Sigmoid colon (tissue), 7 donors: ENCODE results near the gene COMMD10. TPM values are rescaled to one million over a fixed set of nuclear protein-coding genes. Genes with fewer than 3 reads are reported as not detected.

Experiments used
- DNase-seq: peaks from one replicate; pipeline ENCODE4 v3.0.0-alpha.2; 2019
- H3K27ac ChIP-seq, 4 donors: fragments of 200-600 bp; sonication (generic); one replicate each; pipeline ENCODE4 v1.5.1; 2016 to 2019; ENCODE audit warnings: mild to moderate bottlenecking in 1 of 4
- H3K27me3 ChIP-seq, 3 donors: fragments of 200-600 bp; sonication (generic); one replicate each; pipeline ENCODE4 v1.5.1; 2019; ENCODE audit warnings: mild to moderate bottlenecking in 1 of 3
- H3K36me3 ChIP-seq, 4 donors: fragments of 200-600 bp; sonication (generic); one replicate each; pipeline ENCODE4 v1.5.1; 2016 to 2019
- H3K4me1 ChIP-seq, 4 donors: fragments of 200-600 bp; sonication (generic); one replicate each; pipeline ENCODE4 v1.5.1; 2017 to 2019
- H3K4me3 ChIP-seq, 4 donors: fragments of 200-600 bp; sonication (generic); one replicate each; pipeline ENCODE4 v1.5.1; 2017 to 2019; ENCODE audit warnings: mild to moderate bottlenecking in 2 of 4, moderate library complexity in 1 of 4
- H3K9me3 ChIP-seq, 4 donors: fragments of 200-600 bp in 3 of 4; sonication (generic) in 3 of 4; one replicate each; pipeline versions ENCODE4 v1.5.1 to v1.6.1; 2013 to 2019
- EP300 ChIP-seq, 4 donors: sonication (generic); formaldehyde crosslinking; IDR thresholded peaks; one replicate each; pipeline ENCODE4 v1.6.1; 2017; ENCODE audit warnings: antibody characterized with exemption in 4 of 4
- POLR2A ChIP-seq, 2 donors: fragments of 450-650 bp; IDR thresholded peaks; one replicate each; pipeline ENCODE4 v1.6.1; 2016; ENCODE audit warnings: antibody characterized with exemption in 2 of 2, mild to moderate bottlenecking in 2 of 2, moderate library complexity in 2 of 2
- POLR2AphosphoS5 ChIP-seq, 4 donors: sonication (generic); formaldehyde crosslinking; IDR thresholded peaks; one replicate each; pipeline ENCODE4 v1.6.1; 2017; ENCODE audit warnings: antibody characterized with exemption in 4 of 4
- WGBS, 2 donors: extraction: QIAGEN DNeasy Blood & Tissue Kit; methylation state at CpG; one replicate each; pipeline ENCODE4 v1.1.7; 2013; 5-methylcytosine and 5-hydroxymethylcytosine counted together
- intact Hi-C: fragments of 100-400 bp; cut with DNase I; formaldehyde crosslinking; loops from one replicate; pipeline ENCODE4 v1.15.1; 2023
- polyA plus RNA-seq, 3 donors: library from polyadenylated mRNA; stranded (reverse); fragments of 200-250 nt; gene quantifications; one replicate each; pipeline ENCODE4 v1.2.3, GENCODE V29; 2013
- total RNA-seq, 4 donors: library from RNA; depleted of rRNA; stranded (reverse); fragments of >200 nt; gene quantifications; one replicate each; pipeline ENCODE4 v1.1.0, GENCODE V29; 2016
- TF ChIP-seq, protein P1 (sequence below), 4 experiments: fragments of 450-650 bp in 3 of 4; fragments of 200-600 bp in 1 of 4; IDR thresholded peaks; one replicate each; pipeline ENCODE4 v1.5.1; 2016 to 2019; ENCODE audit warnings: antibody characterized with exemption in 4 of 4, mild to moderate bottlenecking in 3 of 4, moderate library complexity in 2 of 4
- donor health status: healthy with polysubstance abuse.
- donor health status: Bipolar disorder and iron deficiency.
- donor health status: healthy.

Gene COMMD10
- total and polyA plus RNA-seq, 7 donors: 17.8 to 47.7 (median 28.7) TPM

DNA sequence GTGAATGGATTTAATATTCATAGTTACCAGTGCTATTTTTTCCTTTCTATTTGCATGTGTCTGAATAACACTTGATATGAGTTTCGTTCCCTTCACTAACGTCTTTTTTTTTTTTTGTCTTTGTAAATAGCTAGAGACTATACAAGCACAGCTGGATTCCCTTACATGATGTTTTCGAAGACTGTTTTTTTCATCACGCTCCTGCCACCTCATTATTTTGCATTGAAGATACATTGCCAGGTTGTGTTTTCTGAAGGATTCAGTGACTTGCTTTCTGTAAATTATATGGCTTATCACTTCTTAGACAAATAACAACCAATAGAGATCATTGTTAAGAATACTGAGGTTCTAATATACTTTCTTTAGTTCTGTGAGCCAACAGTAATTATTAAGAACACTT lies 207.5 kb downstream of the COMMD10 start:
- Histone ChIP-seq H3K36me3 (peaks cover 0 to 5% (median 0%) of the 10 kb centered on the region in 4 donors), H3K4me1 (no peaks in the 10 kb centered on the region), H3K27ac (no peak overlapping the region), H3K27me3 (no peaks in the 10 kb centered on the region), H3K4me3 (no peak overlapping the region), H3K9me3 (peaks cover 0 to 8% (median 2%) of the 10 kb centered on the region in 4 donors)
- no peak for TF ChIP-seq POLR2AphosphoS5 (IDR thresholded peaks at IDR 0.05)
- TF ChIP-seq POLR2A (IDR thresholded peaks at IDR 0.05): no peak
- TF ChIP-seq EP300 (IDR thresholded peaks at IDR 0.05): no peak
- TF ChIP-seq, protein P1, sequence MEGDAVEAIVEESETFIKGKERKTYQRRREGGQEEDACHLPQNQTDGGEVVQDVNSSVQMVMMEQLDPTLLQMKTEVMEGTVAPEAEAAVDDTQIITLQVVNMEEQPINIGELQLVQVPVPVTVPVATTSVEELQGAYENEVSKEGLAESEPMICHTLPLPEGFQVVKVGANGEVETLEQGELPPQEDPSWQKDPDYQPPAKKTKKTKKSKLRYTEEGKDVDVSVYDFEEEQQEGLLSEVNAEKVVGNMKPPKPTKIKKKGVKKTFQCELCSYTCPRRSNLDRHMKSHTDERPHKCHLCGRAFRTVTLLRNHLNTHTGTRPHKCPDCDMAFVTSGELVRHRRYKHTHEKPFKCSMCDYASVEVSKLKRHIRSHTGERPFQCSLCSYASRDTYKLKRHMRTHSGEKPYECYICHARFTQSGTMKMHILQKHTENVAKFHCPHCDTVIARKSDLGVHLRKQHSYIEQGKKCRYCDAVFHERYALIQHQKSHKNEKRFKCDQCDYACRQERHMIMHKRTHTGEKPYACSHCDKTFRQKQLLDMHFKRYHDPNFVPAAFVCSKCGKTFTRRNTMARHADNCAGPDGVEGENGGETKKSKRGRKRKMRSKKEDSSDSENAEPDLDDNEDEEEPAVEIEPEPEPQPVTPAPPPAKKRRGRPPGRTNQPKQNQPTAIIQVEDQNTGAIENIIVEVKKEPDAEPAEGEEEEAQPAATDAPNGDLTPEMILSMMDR (IDR thresholded peaks at IDR 0.05): no peak
- WGBS, 2 donors: 86 to 88% methylated on average over 4 of the region's 4 CpGs
- intact Hi-C loops: no loop called here
- no peak for DNase-seq

DNA sequence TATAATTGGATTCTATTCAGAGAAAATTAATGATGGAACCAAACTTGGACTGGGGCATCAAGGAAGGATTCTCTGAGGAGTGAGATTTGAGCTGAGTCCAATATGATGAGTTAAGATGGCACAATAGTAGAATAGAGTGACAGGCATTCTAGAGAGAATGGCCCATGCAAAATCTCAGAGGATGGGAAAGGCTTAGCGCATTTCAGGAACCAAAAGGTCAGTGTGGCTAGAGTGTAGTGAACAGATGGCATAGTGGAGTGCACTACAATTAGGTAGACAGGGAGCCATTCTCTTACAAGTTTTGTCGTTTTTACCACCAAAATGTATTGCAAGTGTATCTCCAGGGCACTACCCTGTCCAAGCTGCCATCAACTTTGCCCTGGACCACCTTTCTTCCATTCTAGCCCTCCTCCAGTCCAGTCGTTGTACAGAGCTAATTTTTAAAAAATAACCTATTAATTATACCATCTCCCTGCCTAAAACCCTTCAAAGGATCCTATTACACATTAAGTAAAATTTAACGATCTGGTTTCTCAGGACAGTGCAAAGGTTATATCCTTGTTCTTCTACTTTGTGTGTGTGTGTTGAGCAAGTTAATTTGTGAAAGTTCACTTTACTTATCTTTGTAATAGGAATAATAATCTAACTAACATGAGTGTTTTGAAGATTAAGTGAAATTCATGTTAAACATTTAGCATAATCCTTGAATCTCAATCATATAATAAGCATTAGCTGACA lies 211.7 kb downstream of the COMMD10 start:
- Histone ChIP-seq H3K9me3 (peaks cover 0 to 10% (median 0%) of the 10 kb centered on the region in 4 donors), H3K4me3 (no peak overlapping the region), H3K27me3 (no peaks in the 10 kb centered on the region), H3K4me1 (peaks cover 0 to 11% (median 9%) of the 10 kb centered on the region in 4 donors), H3K36me3 (peaks cover 0 to 20% (median 9%) of the 10 kb centered on the region in 4 donors), H3K27ac (no peak overlapping the region)
- TF ChIP-seq POLR2A (IDR thresholded peaks at IDR 0.05) (no peak), POLR2AphosphoS5 (IDR thresholded peaks at IDR 0.05) (no peak), EP300 (IDR thresholded peaks at IDR 0.05) (no peak)
- TF ChIP-seq, protein P1 (IDR thresholded peaks at IDR 0.05): no peak
- WGBS, 2 donors: 89 to 91% methylated on average over 4 of the region's 4 CpGs
- intact Hi-C loops: no loop called here
- DNase-seq: no peak

- H3K27ac ChIP-seq: no peak overlapping the region
- peaks cover 0 to 11% (median 9%) of the 10 kb centered on the region in 4 donors for H3K4me1 ChIP-seq
- no peak overlapping the region for H3K4me3 ChIP-seq
- intact Hi-C loops: no loop called here
- peaks cover 0 to 16% (median 9%) of the 10 kb centered on the region in 4 donors for H3K36me3 ChIP-seq
- H3K27me3 ChIP-seq: no peaks in the 10 kb centered on the region
- WGBS, 2 donors: 92 to 94% methylated on average over 5 of the region's 5 CpGs
- no peak for DNase-seq
- H3K9me3 ChIP-seq: peaks cover 0 to 10% (median 0%) of the 10 kb centered on the region in 4 donors
- TF ChIP-seq POLR2AphosphoS5 (IDR thresholded peaks at IDR 0.05) (no peak), POLR2A (IDR thresholded peaks at IDR 0.05) (no peak), EP300 (IDR thresholded peaks at IDR 0.05) (no peak)
- TF ChIP-seq, protein P1 (IDR thresholded peaks at IDR 0.05): no peak
Observed at GRCh38 chr5:116297296-116297814, 212.5 kb downstream of the COMMD10 start.

- Histone ChIP-seq H3K36me3 (peaks cover 0 to 31% (median 9%) of the 10 kb centered on the region in 4 donors), H3K4me3 (no peak overlapping the region), H3K4me1 (peaks cover 0 to 11% (median 9%) of the 10 kb centered on the region in 4 donors)
Observed at GRCh38 chr5:116299746-116300640, 215.2 kb downstream of the COMMD10 start.

More at GRCh38 chr5:116299746-116300640, 215.2 kb downstream of the COMMD10 start:
- no peak for DNase-seq
- WGBS, 2 donors: 91 to 97% methylated on average over 2 of the region's 2 CpGs
- intact Hi-C loops: no loop called here
- Histone ChIP-seq H3K27ac (no peak overlapping the region), H3K27me3 (no peaks in the 10 kb centered on the region), H3K9me3 (peaks cover 0 to 10% (median 0%) of the 10 kb centered on the region in 4 donors)
- no peak for TF ChIP-seq POLR2AphosphoS5 (IDR thresholded peaks at IDR 0.05)
- TF ChIP-seq, protein P1 (IDR thresholded peaks at IDR 0.05): no peak
- no peak for TF ChIP-seq POLR2A (IDR thresholded peaks at IDR 0.05)
- TF ChIP-seq EP300 (IDR thresholded peaks at IDR 0.05): no peak
